Measurements from ENCODE around the gene OR10G6. TPM values are rescaled to one million over a fixed set of nuclear protein-coding genes. Genes with fewer than 3 reads are reported as not detected.

The OR10G6 gene, protein sequence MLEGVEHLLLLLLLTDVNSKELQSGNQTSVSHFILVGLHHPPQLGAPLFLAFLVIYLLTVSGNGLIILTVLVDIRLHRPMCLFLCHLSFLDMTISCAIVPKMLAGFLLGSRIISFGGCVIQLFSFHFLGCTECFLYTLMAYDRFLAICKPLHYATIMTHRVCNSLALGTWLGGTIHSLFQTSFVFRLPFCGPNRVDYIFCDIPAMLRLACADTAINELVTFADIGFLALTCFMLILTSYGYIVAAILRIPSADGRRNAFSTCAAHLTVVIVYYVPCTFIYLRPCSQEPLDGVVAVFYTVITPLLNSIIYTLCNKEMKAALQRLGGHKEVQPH
- not detected for total RNA-seq

DNA sequence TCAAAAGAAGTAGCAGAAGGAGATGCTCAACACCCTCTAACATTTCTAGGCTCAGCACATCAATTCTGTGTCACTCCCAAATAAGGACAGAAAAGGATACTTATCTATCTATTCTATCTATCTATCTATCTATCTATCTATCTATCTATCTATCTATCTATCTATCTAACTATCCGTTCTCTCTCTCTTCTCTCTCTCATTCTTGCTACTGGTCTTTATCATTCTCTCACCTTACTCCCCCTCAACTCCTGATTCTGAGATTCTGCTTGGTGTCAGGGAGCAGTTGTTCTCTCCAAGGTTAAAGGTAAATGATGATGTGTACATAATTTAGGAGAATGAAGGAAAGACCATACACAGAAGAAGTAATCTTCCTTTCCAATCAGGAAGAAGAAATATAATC, at the start of gene OR10G6:
Gene OR10G6, minus strand, starts transcription at position 43 of the 400 bp plus-strand sequence. Its CDS starts 0 bp downstream, at position 43.
- 67 to 84% methylated on average over 1 of the region's 1 CpG for WGBS, 2 donors
- no peak for DNase-seq (ENCODE audit: low spot score in 2 of 2)
- intact Hi-C loops (cut with DNase I; ENCODE audit: low total_unique reads) = no loop called here
- no peak within 1 kb of the TSS for H3K4me3 ChIP-seq (ENCODE audit: low read depth, poor library complexity, severe bottlenecking)
- no peak for TF ChIP-seq CTCF (IDR thresholded peaks at IDR 0.05)
- TF ChIP-seq POLR2A (IDR thresholded peaks at IDR 0.05) = no peak

DNA sequence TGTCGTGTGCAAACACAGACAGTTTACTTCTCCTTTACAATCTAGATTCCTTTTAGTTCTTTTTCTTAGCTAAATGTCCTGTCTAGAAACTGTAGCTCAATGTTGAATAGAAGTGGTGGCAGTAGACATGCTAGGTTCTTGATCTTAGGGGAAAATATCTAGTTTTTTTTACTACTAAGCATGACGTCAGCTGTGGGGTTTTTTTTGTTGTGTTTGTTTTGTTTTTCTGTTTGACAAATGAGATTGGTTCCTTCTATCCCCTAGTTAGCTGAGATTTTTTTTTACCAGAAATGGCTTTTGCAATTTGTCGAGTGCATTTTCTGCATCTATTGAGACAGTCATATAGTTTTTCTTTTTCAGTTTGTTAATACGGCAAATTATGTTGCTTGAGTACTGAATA, 48.5 kb upstream of the OR10G6 start:
- TF ChIP-seq POLR2A (IDR thresholded peaks at IDR 0.05) = no peak
- no peak for TF ChIP-seq CTCF (IDR thresholded peaks at IDR 0.05)
- intact Hi-C loops (cut with DNase I; ENCODE audit: low total_unique reads) = no loop called here
- H3K4me3 ChIP-seq (ENCODE audit: low read depth, poor library complexity, severe bottlenecking) = no peak overlapping the region
- WGBS, 2 donors = 81 to 85% methylated on average over 4 of the region's 4 CpGs
- DNase-seq (ENCODE audit: low spot score in 2 of 2) = no peak

DNA sequence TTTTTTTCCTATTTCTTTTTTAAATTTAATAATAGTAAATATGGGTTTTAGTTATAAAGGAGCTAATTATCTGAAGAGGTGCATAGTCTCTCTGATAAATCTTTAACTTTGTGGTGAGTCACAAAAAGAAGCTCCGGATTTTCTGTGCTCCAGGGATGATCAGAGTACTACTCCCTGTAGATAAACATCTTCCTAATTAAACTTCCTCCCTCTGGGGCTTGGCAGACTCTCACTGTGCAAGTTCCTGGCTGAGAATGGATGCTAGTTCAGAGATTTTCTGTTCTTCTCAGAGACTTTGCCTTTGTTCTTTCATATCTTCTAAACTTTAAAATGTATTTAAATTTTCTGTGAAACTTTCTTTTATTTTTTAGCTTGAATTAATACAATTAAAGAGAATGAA, 46.3 kb upstream of the OR10G6 start, which contains the start of gene OR10G7:
Gene OR10G7, minus strand, starts transcription at position 72 of the 400 bp plus-strand sequence. CDS start 2,324 bp downstream, outside the sequence.
- no peak within 1 kb of the TSS for H3K4me3 ChIP-seq (ENCODE audit: low read depth, poor library complexity, severe bottlenecking)
- TF ChIP-seq CTCF (IDR thresholded peaks at IDR 0.05) (no peak), POLR2A (IDR thresholded peaks at IDR 0.05) (no peak)
- 4 to 8% methylated on average over 1 of the region's 1 CpG for WGBS, 2 donors
- intact Hi-C loops (cut with DNase I; ENCODE audit: low total_unique reads) = no loop called here
- no peak for DNase-seq (ENCODE audit: low spot score in 2 of 2)

- WGBS, 2 donors = 85 to 86% methylated on average over 9 of the region's 9 CpGs
- intact Hi-C loops (cut with DNase I; ENCODE audit: low total_unique reads) = no loop called here
Observed at GRCh38 chr11:124039557-124039956, 44.6 kb upstream of the OR10G6 start.

GRCh38 chr11:124036666-124037065, 41.7 kb upstream of the OR10G6 start:
- TF ChIP-seq POLR2A (IDR thresholded peaks at IDR 0.05) (no peak), CTCF (IDR thresholded peaks at IDR 0.05) (no peak)
- no peak for DNase-seq (ENCODE audit: low spot score in 2 of 2)
- 41 to 53% methylated on average over 1 of the region's 1 CpG for WGBS, 2 donors
- no peak overlapping the region for H3K4me3 ChIP-seq (ENCODE audit: low read depth, poor library complexity, severe bottlenecking)
- intact Hi-C loops (cut with DNase I; ENCODE audit: low total_unique reads) = no loop called here

More at GRCh38 chr11:124039557-124039956, 44.6 kb upstream of the OR10G6 start:
- TF ChIP-seq CTCF (IDR thresholded peaks at IDR 0.05) (no peak), POLR2A (IDR thresholded peaks at IDR 0.05) (no peak)
- DNase-seq (ENCODE audit: low spot score in 2 of 2) = no peak
- no peak overlapping the region for H3K4me3 ChIP-seq (ENCODE audit: low read depth, poor library complexity, severe bottlenecking)
